ENCODE measurements around the gene TBC1D9B.

DNA sequence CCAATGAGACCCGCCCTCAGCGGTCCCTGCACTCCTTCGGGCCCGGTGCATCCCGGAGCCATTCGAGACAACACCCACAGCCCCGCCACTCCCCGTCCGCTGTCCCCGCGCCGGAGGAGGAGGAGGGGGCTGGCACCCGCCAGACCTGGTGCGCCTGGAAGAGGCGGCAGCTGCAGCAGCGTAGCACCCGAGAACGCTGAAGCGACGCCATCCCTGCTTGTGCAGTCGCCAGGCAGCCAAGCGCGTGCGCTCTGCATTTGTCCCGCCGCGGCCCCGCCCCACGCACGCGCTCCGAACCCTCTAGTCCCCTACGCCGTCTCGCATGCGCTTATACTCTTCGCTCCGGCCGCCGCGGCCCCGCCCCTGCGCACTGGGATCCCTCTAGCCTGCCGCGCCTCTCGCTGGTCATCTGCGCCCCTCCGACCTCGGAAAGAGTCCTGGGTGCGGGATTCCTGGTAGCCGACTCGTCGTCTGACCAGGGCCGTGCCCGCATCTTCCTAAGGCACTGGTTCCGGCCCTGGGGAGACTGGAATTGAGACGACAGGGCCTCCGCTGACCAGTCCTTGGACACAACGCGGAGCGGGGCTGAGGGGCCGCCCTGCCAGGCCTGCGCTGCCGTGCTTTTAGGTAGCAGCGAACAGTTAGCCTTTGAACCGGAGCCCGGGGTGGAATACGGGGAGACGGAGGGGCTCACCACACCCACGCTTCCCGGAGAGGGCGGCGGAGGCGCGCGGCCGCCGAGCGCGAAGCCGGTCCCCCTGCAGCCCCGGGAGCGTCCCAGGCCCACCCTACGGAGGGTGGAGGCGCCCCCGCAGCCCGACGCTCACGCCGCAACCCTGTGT is 48.9 kb downstream of the TBC1D9B start, which contains the start of gene MRNIP:
- TF ChIP-seq, protein P1, sequence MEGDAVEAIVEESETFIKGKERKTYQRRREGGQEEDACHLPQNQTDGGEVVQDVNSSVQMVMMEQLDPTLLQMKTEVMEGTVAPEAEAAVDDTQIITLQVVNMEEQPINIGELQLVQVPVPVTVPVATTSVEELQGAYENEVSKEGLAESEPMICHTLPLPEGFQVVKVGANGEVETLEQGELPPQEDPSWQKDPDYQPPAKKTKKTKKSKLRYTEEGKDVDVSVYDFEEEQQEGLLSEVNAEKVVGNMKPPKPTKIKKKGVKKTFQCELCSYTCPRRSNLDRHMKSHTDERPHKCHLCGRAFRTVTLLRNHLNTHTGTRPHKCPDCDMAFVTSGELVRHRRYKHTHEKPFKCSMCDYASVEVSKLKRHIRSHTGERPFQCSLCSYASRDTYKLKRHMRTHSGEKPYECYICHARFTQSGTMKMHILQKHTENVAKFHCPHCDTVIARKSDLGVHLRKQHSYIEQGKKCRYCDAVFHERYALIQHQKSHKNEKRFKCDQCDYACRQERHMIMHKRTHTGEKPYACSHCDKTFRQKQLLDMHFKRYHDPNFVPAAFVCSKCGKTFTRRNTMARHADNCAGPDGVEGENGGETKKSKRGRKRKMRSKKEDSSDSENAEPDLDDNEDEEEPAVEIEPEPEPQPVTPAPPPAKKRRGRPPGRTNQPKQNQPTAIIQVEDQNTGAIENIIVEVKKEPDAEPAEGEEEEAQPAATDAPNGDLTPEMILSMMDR (IDR thresholded peaks at IDR 0.05; ENCODE audit: low read depth, low read length), result no peak
- no peak for TF ChIP-seq EZH2phosphoT487 (IDR thresholded peaks at IDR 0.05; ENCODE audit: low read depth)
